ENCODE data around the gene NGEF.

GRCh38 chr2:232877940-232878511 is 135.0 kb downstream of the NGEF start:
- TF ChIP-seq ZNF670 (tag by site-specific recombination; IDR thresholded peaks at IDR 0.05; ENCODE audit: low read depth) (no peak), ZNF561 (tag by site-specific recombination; IDR thresholded peaks at IDR 0.05; ENCODE audit: borderline replicate concordance) (no peak), REPIN1 (tag by site-specific recombination; IDR thresholded peaks at IDR 0.05; ENCODE audit: low read depth) (no peak), ZNF274 (IDR thresholded peaks at IDR 0.05; ENCODE audit: low read length) (no peak), ZNF274 (tag by site-specific recombination; IDR thresholded peaks at IDR 0.05; ENCODE audit: borderline replicate concordance) (no peak), ZEB2 (tag by site-specific recombination; IDR thresholded peaks at IDR 0.05) (no peak), CTCF (tag by site-specific recombination; IDR thresholded peaks at IDR 0.05) (no peak), ZNF398 (tag by site-specific recombination; IDR thresholded peaks at IDR 0.05) (no peak), ZBTB21 (tag by site-specific recombination; IDR thresholded peaks at IDR 0.05) (no peak), ATF2 (tag by site-specific recombination; IDR thresholded peaks at IDR 0.05; ENCODE audit: low read depth) (no peak), ZNF114 (tag by site-specific recombination; IDR thresholded peaks at IDR 0.05) (no peak)

All from HEK293 (cell line).